ENCODE measurements around the gene GAA. TPM values are rescaled to one million over a fixed set of nuclear protein-coding genes. Genes with fewer than 3 reads are reported as not detected.

GAA gene
- total and polyA plus RNA-seq, 10 donors = 22.7 to 166 (median 95.9) TPM

DNA sequence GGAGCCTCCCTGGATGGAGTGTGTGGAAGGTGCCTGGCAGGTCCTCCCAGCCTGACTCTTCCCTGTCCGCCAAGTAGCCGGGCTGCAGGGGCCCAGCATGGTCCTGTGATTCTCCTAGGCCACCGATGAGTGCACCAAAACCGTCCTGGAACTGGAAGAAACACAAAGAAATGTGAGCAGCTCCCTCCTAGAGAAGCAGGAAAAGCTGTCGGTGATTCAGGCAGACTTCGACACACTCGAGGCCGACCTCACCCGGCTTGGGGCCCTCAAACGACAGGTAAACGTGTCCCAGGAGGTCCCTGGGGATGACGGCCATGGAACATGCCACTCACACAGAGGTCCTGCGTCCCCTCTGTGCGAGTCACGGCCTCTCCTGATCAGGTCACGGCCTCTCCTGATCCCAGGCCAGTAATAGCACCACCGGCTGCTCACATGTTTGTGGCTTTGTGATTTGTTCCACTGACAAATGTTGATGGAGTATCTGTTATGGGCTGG is 4.2 kb upstream of the GAA start:
- Histone ChIP-seq H3K9me3 (no peaks in the 10 kb centered on the region), H3K36me3 (no peaks in the 10 kb centered on the region), H3K27me3 (replicated peaks in 1 of 7) (peaks cover 0 to 3% (median 0%) of the 10 kb centered on the region in 7 donors), H3K4me1 (peaks cover 11 to 37% (median 19%) of the 10 kb centered on the region in 6 donors), H3K27ac (no peak overlapping the region), H3K4me3 (no peak overlapping the region)
- peak; percentile 66 for DNase-seq
- 83 to 97% (median 91%) methylated on average over 12 to 17 of the region's 17 CpGs for WGBS, 5 donors
- TF ChIP-seq, protein P1, sequence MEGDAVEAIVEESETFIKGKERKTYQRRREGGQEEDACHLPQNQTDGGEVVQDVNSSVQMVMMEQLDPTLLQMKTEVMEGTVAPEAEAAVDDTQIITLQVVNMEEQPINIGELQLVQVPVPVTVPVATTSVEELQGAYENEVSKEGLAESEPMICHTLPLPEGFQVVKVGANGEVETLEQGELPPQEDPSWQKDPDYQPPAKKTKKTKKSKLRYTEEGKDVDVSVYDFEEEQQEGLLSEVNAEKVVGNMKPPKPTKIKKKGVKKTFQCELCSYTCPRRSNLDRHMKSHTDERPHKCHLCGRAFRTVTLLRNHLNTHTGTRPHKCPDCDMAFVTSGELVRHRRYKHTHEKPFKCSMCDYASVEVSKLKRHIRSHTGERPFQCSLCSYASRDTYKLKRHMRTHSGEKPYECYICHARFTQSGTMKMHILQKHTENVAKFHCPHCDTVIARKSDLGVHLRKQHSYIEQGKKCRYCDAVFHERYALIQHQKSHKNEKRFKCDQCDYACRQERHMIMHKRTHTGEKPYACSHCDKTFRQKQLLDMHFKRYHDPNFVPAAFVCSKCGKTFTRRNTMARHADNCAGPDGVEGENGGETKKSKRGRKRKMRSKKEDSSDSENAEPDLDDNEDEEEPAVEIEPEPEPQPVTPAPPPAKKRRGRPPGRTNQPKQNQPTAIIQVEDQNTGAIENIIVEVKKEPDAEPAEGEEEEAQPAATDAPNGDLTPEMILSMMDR (IDR thresholded peaks at IDR 0.05 in 8 of 11, conservative IDR thresholded peaks at IDR 0.05 in 3 of 11) = no peak
- TF ChIP-seq POLR2AphosphoS5 (IDR thresholded peaks at IDR 0.05) (no peak), POLR2A (IDR thresholded peaks at IDR 0.05) (no peak)
- intact Hi-C loops (cut with DNase I; ENCODE audit: low total_unique reads) = no loop called here

DNA sequence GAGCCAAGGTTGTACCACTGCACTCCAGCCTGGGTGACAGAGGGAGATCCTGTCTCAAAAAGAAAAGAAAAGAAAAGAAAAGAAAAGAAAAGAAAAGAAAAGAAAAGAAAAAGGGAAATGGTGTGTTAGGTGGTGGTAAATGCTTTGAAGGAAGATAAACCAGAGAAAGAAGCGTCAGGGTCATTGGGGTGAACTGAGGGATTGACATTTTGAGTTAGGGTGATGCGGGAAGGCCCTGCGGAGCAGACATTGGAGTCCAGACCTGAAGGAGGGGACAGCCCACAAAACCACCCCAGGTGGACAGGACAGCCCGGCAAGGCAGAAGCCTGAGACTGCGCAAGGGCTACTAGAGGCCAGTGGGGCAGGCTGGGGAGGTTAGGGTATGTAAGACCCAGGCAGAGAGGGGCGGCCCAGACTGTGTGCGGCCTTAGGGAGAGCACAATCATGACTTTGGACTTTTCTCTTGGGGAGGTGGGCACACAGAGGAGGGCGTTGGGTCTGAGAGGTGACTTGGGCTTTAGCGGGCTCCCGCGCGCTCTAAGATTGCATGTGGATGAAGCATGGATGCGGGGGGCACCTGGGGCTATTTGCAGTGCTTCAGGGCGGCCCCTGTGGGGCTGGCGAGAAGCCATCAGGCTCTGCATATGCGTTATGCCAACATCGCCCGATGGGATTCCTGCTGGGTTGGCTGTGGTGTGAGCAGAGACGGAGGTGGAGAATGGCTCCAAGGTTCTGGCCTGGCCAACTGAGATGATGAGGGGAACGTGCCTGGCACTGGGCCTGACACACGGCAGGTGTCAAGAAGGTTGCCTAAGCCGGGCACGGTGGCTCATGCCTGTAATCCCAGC is 3.3 kb upstream of the GAA start:
- 90 to 93% (median 92%) methylated on average over 23 of the region's 23 CpGs for WGBS, 5 donors
- no peaks in the 10 kb centered on the region for H3K36me3 ChIP-seq
- intact Hi-C loops (cut with DNase I; ENCODE audit: low total_unique reads) = no loop called here
- H3K27ac ChIP-seq = no peak overlapping the region
- H3K4me3 ChIP-seq = no peak overlapping the region
- peaks cover 14 to 40% (median 28%) of the 10 kb centered on the region in 6 donors for H3K4me1 ChIP-seq
- H3K27me3 ChIP-seq (replicated peaks in 1 of 7) = peaks cover 0 to 3% (median 0%) of the 10 kb centered on the region in 7 donors
- peak; percentile 67 for DNase-seq
- no peaks in the 10 kb centered on the region for H3K9me3 ChIP-seq
- TF ChIP-seq, protein P1 (IDR thresholded peaks at IDR 0.05 in 8 of 11, conservative IDR thresholded peaks at IDR 0.05 in 3 of 11) = no peak
- TF ChIP-seq POLR2A (IDR thresholded peaks at IDR 0.05) (no peak), POLR2AphosphoS5 (IDR thresholded peaks at IDR 0.05) (no peak)

DNA sequence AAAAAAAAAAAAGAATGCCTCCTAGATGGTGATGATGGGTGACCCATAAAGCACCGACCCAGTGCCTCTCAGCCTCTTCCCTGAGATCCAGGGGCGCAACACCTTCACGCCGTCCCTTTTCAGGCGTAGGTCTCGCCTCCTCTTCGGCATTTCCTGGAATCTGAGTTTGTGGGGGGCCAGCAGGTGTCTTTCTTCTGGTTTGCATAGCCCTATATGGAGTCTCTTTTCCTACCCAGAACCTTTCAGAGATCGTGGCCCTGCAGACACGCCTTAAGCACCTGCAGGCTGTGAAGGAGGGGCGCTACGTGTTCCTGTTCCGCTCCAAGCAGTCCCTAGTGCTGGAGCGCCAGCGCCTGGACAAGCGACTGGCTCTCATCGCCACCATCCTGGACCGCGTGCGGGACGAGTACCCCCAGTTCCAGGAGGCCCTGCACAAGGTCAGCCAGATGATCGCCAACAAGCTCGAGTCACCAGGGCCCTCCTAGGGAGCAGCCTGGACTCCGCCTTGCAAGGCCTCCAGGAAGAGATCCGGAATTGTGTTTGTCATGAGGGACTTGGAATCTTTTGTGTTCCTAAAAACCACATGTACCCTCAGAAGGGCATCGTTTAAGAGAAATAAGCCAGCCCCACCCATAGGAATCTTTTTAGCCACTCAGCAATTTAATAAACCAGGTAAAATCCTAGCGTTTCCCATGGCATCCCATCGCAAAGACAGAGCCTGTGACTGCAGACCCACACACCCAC is 1.9 kb upstream of the GAA start:
- WGBS, 5 donors = 78 to 91% (median 86%) methylated on average over 22 to 27 of the region's 27 CpGs
- Histone ChIP-seq H3K4me3 (no peak overlapping the region), H3K36me3 (no peaks in the 10 kb centered on the region), H3K9me3 (no peaks in the 10 kb centered on the region), H3K27me3 (replicated peaks in 1 of 7) (peaks cover 0 to 3% (median 0%) of the 10 kb centered on the region in 7 donors), H3K27ac (no peak overlapping the region), H3K4me1 (peaks cover 14 to 40% (median 29%) of the 10 kb centered on the region in 6 donors)
- TF ChIP-seq POLR2AphosphoS5 (IDR thresholded peaks at IDR 0.05) = no peak
- TF ChIP-seq, protein P1 (IDR thresholded peaks at IDR 0.05 in 8 of 11, conservative IDR thresholded peaks at IDR 0.05 in 3 of 11) = no peak
- TF ChIP-seq POLR2A (IDR thresholded peaks at IDR 0.05) = no peak
- intact Hi-C loops (cut with DNase I; ENCODE audit: low total_unique reads) = no loop called here
- DNase-seq = peak; percentile 74

DNA sequence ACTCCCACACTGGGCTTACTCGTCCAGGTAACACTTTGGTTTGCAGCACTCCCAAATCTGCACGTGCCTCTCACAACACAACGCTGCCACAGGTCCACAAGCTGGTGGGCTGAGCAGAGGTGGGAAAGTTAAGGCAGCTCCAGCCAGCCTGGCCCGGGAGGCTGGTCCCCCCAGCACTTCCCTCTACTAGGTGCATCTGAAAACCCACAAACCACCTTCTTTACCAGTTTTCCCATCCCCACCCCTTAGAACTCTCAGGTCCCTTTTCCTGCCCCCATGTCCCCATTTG is 1.4 kb upstream of the GAA start:
- Histone ChIP-seq H3K27ac (peak overlapping the region in 1 of 8 donors; percentile 95), H3K36me3 (no peaks in the 10 kb centered on the region), H3K4me3 (peak overlapping the region in 1 of 8 donors; percentile 94), H3K4me1 (peaks cover 14 to 45% (median 31%) of the 10 kb centered on the region in 6 donors), H3K9me3 (no peaks in the 10 kb centered on the region), H3K27me3 (replicated peaks in 1 of 7) (peaks cover 0 to 3% (median 0%) of the 10 kb centered on the region in 7 donors)
- peak; percentile 41 for DNase-seq
- intact Hi-C loops (cut with DNase I; ENCODE audit: low total_unique reads) = no loop called here
- TF ChIP-seq, protein P1 (IDR thresholded peaks at IDR 0.05 in 8 of 11, conservative IDR thresholded peaks at IDR 0.05 in 3 of 11) = no peak
- no peak for TF ChIP-seq POLR2AphosphoS5 (IDR thresholded peaks at IDR 0.05)
- TF ChIP-seq POLR2A (IDR thresholded peaks at IDR 0.05) = no peak
- 68 to 79% (median 73%) methylated on average over 4 of the region's 4 CpGs for WGBS, 5 donors

All from spleen (tissue), 11 donors.